CD4-positive, alpha-beta T cell (primary cell): Measurements from ENCODE around the gene ZEB2. TPM values are rescaled to one million over a fixed set of nuclear protein-coding genes. Genes with fewer than 3 reads are reported as not detected.

Experiments used
- ATAC-seq: fragments of 200-7000 bp; cut with Tn5 transposase; one replicate; pipeline ENCODE4 v1.10.0; 2022; ENCODE audit warnings: mild to moderate bottlenecking; ENCODE audit not compliant: poor library complexity
- CTCF ChIA-PET: fragments of 350-600 bp; sonication (Branson Sonifier 250); formaldehyde crosslinking; loops from one replicate; lab custom pipeline; 2021; ENCODE audit warnings: antibody characterized with exemption, inconsistent platforms; lab: Charles Lee
- POLR2A ChIA-PET: fragments of 350-600 bp; sonication (Branson Sonifier 250); formaldehyde crosslinking; loops from one replicate; lab custom pipeline; 2021; ENCODE audit warnings: antibody characterized with exemption, inconsistent platforms; lab: Charles Lee
- DNase-seq, 14 experiments: peaks; one replicate each; pipeline ENCODE4 v3.0.0-alpha.2; 2013 to 2020; ENCODE audit warnings: mixed read lengths in 2 of 14
- H3K27ac ChIP-seq, 2 donors: one replicate each; pipeline versions ENCODE4 v1.5.1 to v1.7.0; 2013; ENCODE audit warnings: low read length in 2 of 2, low read depth in 1 of 2, mild to moderate bottlenecking in 1 of 2
- H3K27me3 ChIP-seq, 2 experiments: 1 replicate in 1 of 2; 2 replicates in 1 of 2; pipeline versions ENCODE4 v1.6.1 to v1.7.0; 2013; ENCODE audit warnings: low read length in 2 of 2, control low read depth in 1 of 2, mild to moderate bottlenecking in 1 of 2, moderate library complexity in 1 of 2; ENCODE audit not compliant: insufficient read depth in 2 of 2, control insufficient read depth in 1 of 2
- H3K36me3 ChIP-seq: one replicate; pipeline ENCODE4 v1.6.1; 2013; ENCODE audit warnings: low read length, control low read depth; ENCODE audit not compliant: insufficient read depth
- H3K4me1 ChIP-seq: one replicate; pipeline ENCODE4 v1.6.1; 2013; ENCODE audit warnings: low read length, control low read depth; ENCODE audit not compliant: insufficient read depth
- H3K4me3 ChIP-seq: one replicate; pipeline ENCODE4 v1.5.1; 2013; ENCODE audit warnings: mild to moderate bottlenecking, low read length, moderate library complexity
- H3K9me3 ChIP-seq, 2 experiments: 1 replicate in 1 of 2; 2 replicates in 1 of 2; pipeline versions ENCODE4 v1.6.1 to v1.7.0; 2013; ENCODE audit warnings: low read length in 2 of 2, mild to moderate bottlenecking in 2 of 2, control low read depth in 1 of 2, moderate library complexity in 1 of 2; ENCODE audit not compliant: control insufficient read depth in 1 of 2, insufficient read depth in 1 of 2
- H3K27ac Mint-ChIP-seq: one replicate; pipeline ENCODE4 v1.8.0; 2020; ENCODE audit warnings: mixed read lengths
- H3K27me3 Mint-ChIP-seq: one replicate; pipeline ENCODE4 v1.8.0; 2021; ENCODE audit warnings: mixed read lengths
- H3K36me3 Mint-ChIP-seq: one replicate; pipeline ENCODE4 v1.8.0; 2021; ENCODE audit warnings: low read depth, mixed read lengths
- H3K4me1 Mint-ChIP-seq: one replicate; pipeline ENCODE4 v1.8.0; 2021; ENCODE audit warnings: low read depth, mixed read lengths
- H3K4me3 Mint-ChIP-seq: one replicate; pipeline ENCODE4 v1.8.0; 2020; ENCODE audit warnings: mild to moderate bottlenecking, mixed read lengths
- H3K9me3 Mint-ChIP-seq: one replicate; pipeline ENCODE4 v1.8.0; 2020; ENCODE audit warnings: mixed read lengths
- CTCF ChIP-seq: fragments of 200-600 bp; IDR thresholded peaks from one replicate; pipeline ENCODE4 v1.8.0; 2022; ENCODE audit warnings: antibody characterized with exemption, mild to moderate bottlenecking
- intact Hi-C, 2 experiments: fragments of 100-400 bp; cut with DNase I in 1 of 2; cut with micrococcal nuclease in 1 of 2; formaldehyde crosslinking; loops; one replicate each; pipeline versions ENCODE4 v1.15.1 to v1.9.0; 2023 to 2025; cut with DNase I, micrococcal nuclease
- total RNA-seq, 174 experiments: library from RNA in 2 of 174; stranded (reverse) in 2 of 174; gene quantifications; one replicate each; pipeline ENCODE4 v1.2.3 and lab custom pipeline; 2021 to 2026

The ZEB2 gene
- total RNA-seq, 2 experiments from 2014 or later: 12.3 to 13.4 TPM

GRCh38 chr2:144460727-144461307 lies 59.1 kb downstream of the ZEB2 start:
- no peak overlapping the region for H3K4me3 Mint-ChIP-seq
- Histone ChIP-seq H3K36me3 (no peaks in the 10 kb centered on the region), H3K9me3 (no peaks in the 10 kb centered on the region), H3K27me3 (no peaks in the 10 kb centered on the region), H3K27ac (peak overlapping the region in 1 of 2 donors; percentile 65), H3K4me1 (no peaks in the 10 kb centered on the region), H3K4me3 (no peak overlapping the region)
- no peaks in the 10 kb centered on the region for H3K9me3 Mint-ChIP-seq
- ATAC-seq (no peak), DNase-seq (no peak)
- no peaks in the 10 kb centered on the region for H3K36me3 Mint-ChIP-seq
- no peak overlapping the region for H3K27ac Mint-ChIP-seq
- ChIA-PET CTCF (no interaction called here), POLR2A (no interaction called here)
- peaks cover 5% of the 10 kb centered on the region for H3K4me1 Mint-ChIP-seq
- no peak for TF ChIP-seq CTCF
- no peaks in the 10 kb centered on the region for H3K27me3 Mint-ChIP-seq
- intact Hi-C loops: no loop called here

- intact Hi-C loops: no loop called here
- ChIA-PET CTCF (no interaction called here), POLR2A (no interaction called here)
- Histone ChIP-seq H3K36me3 (no peaks in the 10 kb centered on the region), H3K9me3 (no peaks in the 10 kb centered on the region), H3K27ac (peak overlapping the region in 1 of 2 donors; percentile 65), H3K4me1 (no peaks in the 10 kb centered on the region), H3K4me3 (no peak overlapping the region), H3K27me3 (no peaks in the 10 kb centered on the region)
- H3K27ac Mint-ChIP-seq: peak overlapping the region; percentile 25
- TF ChIP-seq CTCF: no peak
- no peaks in the 10 kb centered on the region for H3K9me3 Mint-ChIP-seq
- peak overlapping the region; percentile 26 for H3K4me3 Mint-ChIP-seq
- H3K4me1 Mint-ChIP-seq: peaks cover 7% of the 10 kb centered on the region
- H3K36me3 Mint-ChIP-seq: no peaks in the 10 kb centered on the region
- ATAC-seq (peak; percentile 76), DNase-seq (peak in 5 of 14 experiments; percentile 6 to 83 (median 69))
- H3K27me3 Mint-ChIP-seq: no peaks in the 10 kb centered on the region
Observed at GRCh38 chr2:144459937-144460336, 60.0 kb downstream of the ZEB2 start.

- Histone ChIP-seq H3K27me3 (no peaks in the 10 kb centered on the region), H3K36me3 (no peaks in the 10 kb centered on the region), H3K9me3 (no peaks in the 10 kb centered on the region), H3K4me1 (no peaks in the 10 kb centered on the region), H3K4me3 (no peak overlapping the region), H3K27ac (peak overlapping the region in 1 of 2 donors; percentile 53)
- TF ChIP-seq CTCF: no peak
- intact Hi-C loops: no loop called here
- Mint-ChIP-seq H3K27me3 (peaks cover 6% of the 10 kb centered on the region), H3K4me3 (no peak overlapping the region), H3K36me3 (no peaks in the 10 kb centered on the region), H3K9me3 (no peaks in the 10 kb centered on the region), H3K27ac (peak overlapping the region; percentile 25), H3K4me1 (peaks cover 13% of the 10 kb centered on the region)
- CTCF ChIA-PET: no interaction called here
- DNase-seq (no peak), ATAC-seq (no peak)
- POLR2A ChIA-PET: no interaction called here
Observed at GRCh38 chr2:144459286-144459685, 60.6 kb downstream of the ZEB2 start.
